Measurements from ENCODE around the gene FKBP4. TPM values are rescaled to one million over a fixed set of nuclear protein-coding genes. Genes with fewer than 3 reads are reported as not detected.
A peak's percentile ranks its signal among the peaks of the same experiment; 100 is the strongest.

Gene FKBP4
- total and polyA plus RNA-seq, 2 of the 13 experiments (the other 11 are each of a cell fraction or from before 2014, with no cell fraction given) = 25.7 to 66.1 TPM

DNA sequence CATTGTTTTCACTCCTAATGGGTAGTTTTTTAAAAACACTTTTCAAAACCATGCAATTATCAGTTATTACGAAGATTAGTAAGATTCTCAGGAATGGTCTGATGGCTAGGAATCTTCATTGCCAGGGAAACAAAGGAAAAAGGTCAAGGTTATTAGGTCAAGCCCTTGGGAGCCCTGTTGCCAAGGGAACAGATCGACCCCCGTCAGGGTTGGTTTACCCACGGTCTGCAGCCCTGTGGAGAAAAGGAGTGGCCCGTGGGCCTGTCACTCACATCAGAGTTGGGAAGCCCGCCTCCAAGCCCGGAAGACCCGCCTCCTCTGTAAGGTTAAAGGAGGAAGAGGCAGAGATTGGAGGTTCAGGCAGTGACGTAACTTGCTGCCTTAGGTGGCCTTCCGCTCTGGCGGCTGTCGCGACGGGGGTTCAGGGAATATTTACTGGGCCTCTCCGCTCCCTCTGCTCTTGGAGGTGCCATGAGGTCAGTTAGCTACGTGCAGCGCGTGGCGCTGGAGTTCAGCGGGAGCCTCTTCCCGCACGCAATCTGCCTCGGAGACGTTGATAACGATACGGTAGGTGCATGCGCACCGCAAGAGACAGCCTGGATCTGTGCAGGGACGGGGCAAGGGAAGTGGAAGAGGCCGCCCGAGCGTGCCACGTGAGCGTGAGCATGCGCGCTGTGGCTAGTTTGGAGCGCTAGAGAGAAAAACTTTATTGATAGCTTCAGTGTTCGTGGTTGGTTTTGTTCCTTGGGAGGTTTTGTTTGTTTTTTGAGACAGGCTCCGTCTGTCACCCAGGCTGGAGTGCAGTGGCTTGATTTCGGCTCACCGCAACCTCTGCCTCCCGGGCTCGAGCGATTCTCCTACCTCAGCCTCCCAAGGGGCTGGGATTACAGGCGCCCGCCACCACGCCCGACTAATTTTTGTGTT lies 17.8 kb downstream of the FKBP4 start, which contains the start of gene ITFG2 (continued):
- TF ChIP-seq, protein P1, sequence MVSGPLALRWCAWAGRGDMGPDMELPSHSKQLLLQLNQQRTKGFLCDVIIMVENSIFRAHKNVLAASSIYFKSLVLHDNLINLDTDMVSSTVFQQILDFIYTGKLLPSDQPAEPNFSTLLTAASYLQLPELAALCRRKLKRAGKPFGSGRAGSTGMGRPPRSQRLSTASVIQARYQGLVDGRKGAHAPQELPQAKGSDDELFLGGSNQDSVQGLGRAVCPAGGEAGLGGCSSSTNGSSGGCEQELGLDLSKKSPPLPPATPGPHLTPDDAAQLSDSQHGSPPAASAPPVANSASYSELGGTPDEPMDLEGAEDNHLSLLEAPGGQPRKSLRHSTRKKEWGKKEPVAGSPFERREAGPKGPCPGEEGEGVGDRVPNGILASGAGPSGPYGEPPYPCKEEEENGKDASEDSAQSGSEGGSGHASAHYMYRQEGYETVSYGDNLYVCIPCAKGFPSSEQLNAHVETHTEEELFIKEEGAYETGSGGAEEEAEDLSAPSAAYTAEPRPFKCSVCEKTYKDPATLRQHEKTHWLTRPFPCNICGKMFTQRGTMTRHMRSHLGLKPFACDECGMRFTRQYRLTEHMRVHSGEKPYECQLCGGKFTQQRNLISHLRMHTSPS (CRISPR knock-in tag; IDR thresholded peaks at IDR 0.05; ENCODE audit: low read depth) = 0 out of 2 replicates have a peak, but pooled peaks have one; percentile 21
- TF ChIP-seq ZNF44 (CRISPR knock-in tag; IDR thresholded peaks at IDR 0.05) (peak; percentile 40; the same call in 1 of the 2 replicates), ATF6 (CRISPR knock-in tag; conservative IDR thresholded peaks at IDR 0.05) (no peak), ZNF331 (CRISPR knock-in tag; IDR thresholded peaks at IDR 0.05) (peak; percentile 75), ZNF737 (CRISPR knock-in tag; IDR thresholded peaks at IDR 0.05; ENCODE audit: borderline replicate concordance) (peak; percentile 99), ETV6 (CRISPR knock-in tag; conservative IDR thresholded peaks at IDR 0.05) (peak; percentile 90), ZNF12 (CRISPR knock-in tag; IDR thresholded peaks at IDR 0.05) (peak; percentile 72), ZNF512 (CRISPR knock-in tag; IDR thresholded peaks at IDR 0.05) (no peak), NFKB2 (CRISPR knock-in tag; IDR thresholded peaks at IDR 0.05; ENCODE audit: borderline replicate concordance) (peak; percentile 95; the same call in 1 of the 2 replicates), AGO2 (optimal IDR thresholded peaks at IDR 0.05; ENCODE audit: low read depth, low read length) (peak; percentile 90), ZNF790 (CRISPR knock-in tag; IDR thresholded peaks at IDR 0.05; ENCODE audit: borderline replicate concordance) (no peak), NFE2L2 (IDR thresholded peaks at IDR 0.05; ENCODE audit: low read length) (no peak), ZNF644 (CRISPR knock-in tag; IDR thresholded peaks at IDR 0.05; ENCODE audit: low read depth) (no peak), ZNF317 (CRISPR knock-in tag; IDR thresholded peaks at IDR 0.05) (peak; percentile 83), CREB1 (IDR thresholded peaks at IDR 0.05) (peak; percentile 93), CREB1 (CRISPR knock-in tag; IDR thresholded peaks at IDR 0.05) (peak; percentile 97), TBX3 (IDR thresholded peaks at IDR 0.05; ENCODE audit: borderline replicate concordance) (peak; percentile 77), SOX5 (CRISPR knock-in tag; IDR thresholded peaks at IDR 0.05; ENCODE audit: borderline replicate concordance) (peak; percentile 62; the same call in 1 of the 2 replicates), ZNF678 (CRISPR knock-in tag; IDR thresholded peaks at IDR 0.05) (no peak), HNRNPLL (IDR thresholded peaks at IDR 0.05; ENCODE audit: low read depth, low read length, poor library complexity, severe bottlenecking) (peak; percentile 85), GTF3A (CRISPR knock-in tag; conservative IDR thresholded peaks at IDR 0.05) (0 out of 2 replicates have a peak, but pooled peaks have one; percentile 41), ZNF839 (CRISPR knock-in tag; IDR thresholded peaks at IDR 0.05; ENCODE audit: borderline replicate concordance) (0 out of 2 replicates have a peak, but pooled peaks have one; percentile 79)
- TF ChIP-seq, protein P2, sequence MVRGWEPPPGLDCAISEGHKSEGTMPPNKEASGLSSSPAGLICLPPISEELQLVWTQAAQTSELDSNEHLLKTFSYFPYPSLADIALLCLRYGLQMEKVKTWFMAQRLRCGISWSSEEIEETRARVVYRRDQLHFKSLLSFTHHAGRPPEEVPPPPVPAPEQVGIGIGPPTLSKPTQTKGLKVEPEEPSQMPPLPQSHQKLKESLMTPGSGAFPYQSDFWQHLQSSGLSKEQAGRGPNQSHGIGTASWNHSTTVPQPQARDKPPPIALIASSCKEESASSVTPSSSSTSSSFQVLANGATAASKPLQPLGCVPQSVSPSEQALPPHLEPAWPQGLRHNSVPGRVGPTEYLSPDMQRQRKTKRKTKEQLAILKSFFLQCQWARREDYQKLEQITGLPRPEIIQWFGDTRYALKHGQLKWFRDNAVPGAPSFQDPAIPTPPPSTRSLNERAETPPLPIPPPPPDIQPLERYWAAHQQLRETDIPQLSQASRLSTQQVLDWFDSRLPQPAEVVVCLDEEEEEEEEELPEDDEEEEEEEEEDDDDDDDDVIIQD (CRISPR knock-in tag; IDR thresholded peaks at IDR 0.05; ENCODE audit: low read depth) = no peak; the same call in 1 of the 2 replicates

Measured in HepG2 (cell line).